Measurements from ENCODE around the gene ALOX5. TPM values are rescaled to one million over a fixed set of nuclear protein-coding genes. Genes with fewer than 3 reads are reported as not detected.

Gene ALOX5
- total RNA-seq, 1 experiment from 2014 or later: 3.4 TPM

GRCh38 chr10:45404087-45404769, 30.2 kb downstream of the ALOX5 start:
- DNase-seq (ENCODE audit: low spot score) (no peak), ATAC-seq (no peak)
- Mint-ChIP-seq H3K27ac (no peak overlapping the region), H3K4me3 (no peak overlapping the region), H3K36me3 (no peaks in the 10 kb centered on the region), H3K9me3 (peaks cover 6% of the 10 kb centered on the region), H3K4me1 (peaks cover 26% of the 10 kb centered on the region), H3K27me3 (ENCODE audit: low read depth) (no peaks in the 10 kb centered on the region)
- POLR2A ChIA-PET: no interaction called here
- CTCF ChIA-PET: no interaction called here
- TF ChIP-seq, protein P1, sequence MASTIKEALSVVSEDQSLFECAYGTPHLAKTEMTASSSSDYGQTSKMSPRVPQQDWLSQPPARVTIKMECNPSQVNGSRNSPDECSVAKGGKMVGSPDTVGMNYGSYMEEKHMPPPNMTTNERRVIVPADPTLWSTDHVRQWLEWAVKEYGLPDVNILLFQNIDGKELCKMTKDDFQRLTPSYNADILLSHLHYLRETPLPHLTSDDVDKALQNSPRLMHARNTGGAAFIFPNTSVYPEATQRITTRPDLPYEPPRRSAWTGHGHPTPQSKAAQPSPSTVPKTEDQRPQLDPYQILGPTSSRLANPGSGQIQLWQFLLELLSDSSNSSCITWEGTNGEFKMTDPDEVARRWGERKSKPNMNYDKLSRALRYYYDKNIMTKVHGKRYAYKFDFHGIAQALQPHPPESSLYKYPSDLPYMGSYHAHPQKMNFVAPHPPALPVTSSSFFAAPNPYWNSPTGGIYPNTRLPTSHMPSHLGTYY (CRISPR knock-in tag; IDR thresholded peaks at IDR 0.05): no peak
- TF ChIP-seq ZBTB21 (CRISPR knock-in tag; IDR thresholded peaks at IDR 0.05; ENCODE audit: borderline replicate concordance) (no peak), ZBTB43 (CRISPR knock-in tag; IDR thresholded peaks at IDR 0.05) (no peak)

DNA sequence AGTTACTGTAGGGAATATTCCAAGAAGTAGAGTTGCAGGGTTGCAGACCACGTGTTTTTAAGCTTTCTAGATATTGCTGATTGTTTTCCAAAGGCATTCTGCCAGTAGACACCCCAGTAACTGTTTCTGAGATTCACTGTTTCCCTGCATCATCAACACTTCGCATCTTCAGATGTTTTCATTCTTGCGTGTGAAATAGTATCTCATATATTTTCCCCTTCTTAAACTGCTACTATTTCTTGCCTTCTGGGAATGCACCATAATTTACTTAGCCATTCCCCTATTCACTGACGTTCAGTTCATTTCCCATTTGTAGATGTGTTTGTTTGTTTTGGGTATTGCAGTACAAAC, 30.7 kb downstream of the ALOX5 start:
- Mint-ChIP-seq H3K4me3 (no peak overlapping the region), H3K9me3 (peaks cover under 1% of the 10 kb centered on the region), H3K36me3 (no peaks in the 10 kb centered on the region), H3K4me1 (peaks cover 31% of the 10 kb centered on the region), H3K27me3 (ENCODE audit: low read depth) (no peaks in the 10 kb centered on the region), H3K27ac (no peak overlapping the region)
- ATAC-seq (no peak), DNase-seq (ENCODE audit: low spot score) (no peak)
- ChIA-PET CTCF (no interaction called here), POLR2A (no interaction called here)
- TF ChIP-seq, protein P2, sequence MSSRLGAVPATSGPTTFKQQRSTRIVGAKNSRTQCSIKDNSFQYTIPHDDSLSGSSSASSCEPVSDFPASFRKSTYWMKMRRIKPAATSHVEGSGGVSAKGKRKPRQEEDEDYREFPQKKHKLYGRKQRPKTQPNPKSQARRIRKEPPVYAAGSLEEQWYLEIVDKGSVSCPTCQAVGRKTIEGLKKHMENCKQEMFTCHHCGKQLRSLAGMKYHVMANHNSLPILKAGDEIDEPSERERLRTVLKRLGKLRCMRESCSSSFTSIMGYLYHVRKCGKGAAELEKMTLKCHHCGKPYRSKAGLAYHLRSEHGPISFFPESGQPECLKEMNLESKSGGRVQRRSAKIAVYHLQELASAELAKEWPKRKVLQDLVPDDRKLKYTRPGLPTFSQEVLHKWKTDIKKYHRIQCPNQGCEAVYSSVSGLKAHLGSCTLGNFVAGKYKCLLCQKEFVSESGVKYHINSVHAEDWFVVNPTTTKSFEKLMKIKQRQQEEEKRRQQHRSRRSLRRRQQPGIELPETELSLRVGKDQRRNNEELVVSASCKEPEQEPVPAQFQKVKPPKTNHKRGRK (CRISPR knock-in tag; IDR thresholded peaks at IDR 0.05; ENCODE audit: borderline replicate concordance): no peak
- TF ChIP-seq ESRRA (CRISPR knock-in tag; IDR thresholded peaks at IDR 0.05; ENCODE audit: borderline replicate concordance) (no peak), TP53 (CRISPR knock-in tag; IDR thresholded peaks at IDR 0.05) (no peak), ZBTB21 (CRISPR knock-in tag; IDR thresholded peaks at IDR 0.05; ENCODE audit: borderline replicate concordance) (no peak), CTCF (IDR thresholded peaks at IDR 0.05) (no peak), ZNF416 (CRISPR knock-in tag; IDR thresholded peaks at IDR 0.05) (no peak), ZNF138 (CRISPR knock-in tag; conservative IDR thresholded peaks at IDR 0.05) (no peak), GRHL2 (CRISPR knock-in tag; IDR thresholded peaks at IDR 0.05; ENCODE audit: insufficient replicate concordance, severe bottlenecking) (no peak)
- TF ChIP-seq, protein P3, sequence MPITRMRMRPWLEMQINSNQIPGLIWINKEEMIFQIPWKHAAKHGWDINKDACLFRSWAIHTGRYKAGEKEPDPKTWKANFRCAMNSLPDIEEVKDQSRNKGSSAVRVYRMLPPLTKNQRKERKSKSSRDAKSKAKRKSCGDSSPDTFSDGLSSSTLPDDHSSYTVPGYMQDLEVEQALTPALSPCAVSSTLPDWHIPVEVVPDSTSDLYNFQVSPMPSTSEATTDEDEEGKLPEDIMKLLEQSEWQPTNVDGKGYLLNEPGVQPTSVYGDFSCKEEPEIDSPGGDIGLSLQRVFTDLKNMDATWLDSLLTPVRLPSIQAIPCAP (CRISPR knock-in tag; IDR thresholded peaks at IDR 0.05): no peak
- TF ChIP-seq, protein P4, sequence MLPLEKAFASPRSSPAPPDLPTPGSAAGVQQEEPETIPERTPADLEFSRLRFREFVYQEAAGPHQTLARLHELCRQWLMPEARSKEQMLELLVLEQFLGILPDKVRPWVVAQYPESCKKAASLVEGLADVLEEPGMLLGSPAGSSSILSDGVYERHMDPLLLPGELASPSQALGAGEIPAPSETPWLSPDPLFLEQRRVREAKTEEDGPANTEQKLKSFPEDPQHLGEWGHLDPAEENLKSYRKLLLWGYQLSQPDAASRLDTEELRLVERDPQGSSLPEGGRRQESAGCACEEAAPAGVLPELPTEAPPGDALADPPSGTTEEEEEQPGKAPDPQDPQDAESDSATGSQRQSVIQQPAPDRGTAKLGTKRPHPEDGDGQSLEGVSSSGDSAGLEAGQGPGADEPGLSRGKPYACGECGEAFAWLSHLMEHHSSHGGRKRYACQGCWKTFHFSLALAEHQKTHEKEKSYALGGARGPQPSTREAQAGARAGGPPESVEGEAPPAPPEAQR (CRISPR knock-in tag; IDR thresholded peaks at IDR 0.05): no peak
- TF ChIP-seq, protein P5, sequence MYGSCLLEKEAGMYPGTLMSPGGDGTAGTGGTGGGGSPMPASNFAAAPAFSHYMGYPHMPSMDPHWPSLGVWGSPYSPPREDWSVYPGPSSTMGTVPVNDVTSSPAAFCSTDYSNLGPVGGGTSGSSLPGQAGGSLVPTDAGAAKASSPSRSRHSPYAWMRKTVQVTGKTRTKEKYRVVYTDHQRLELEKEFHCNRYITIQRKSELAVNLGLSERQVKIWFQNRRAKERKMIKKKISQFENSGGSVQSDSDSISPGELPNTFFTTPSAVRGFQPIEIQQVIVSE (CRISPR knock-in tag; IDR thresholded peaks at IDR 0.05; ENCODE audit: borderline replicate concordance): no peak

Measured in WTC11 (cell line).